Measurements from ENCODE around the gene STYXL2.

- TF ChIP-seq CTCF (IDR thresholded peaks at IDR 0.05; ENCODE audit: low read depth, low read length): no peak
- no peak for TF ChIP-seq POLR2A (IDR thresholded peaks at IDR 0.05; ENCODE audit: extremely low read depth, insufficient read length)
These were observed 7.9 kb downstream of the STYXL2 start for GRCh38 chr1:167101754-167102153.
